Measurements from ENCODE around the gene MMP20. TPM values are rescaled to one million over a fixed set of nuclear protein-coding genes. Genes with fewer than 3 reads are reported as not detected.

MMP20 gene
- total and polyA plus RNA-seq, 2 experiments from 2014 or later = not detected

- TF ChIP-seq ZNF462 (CRISPR knock-in tag; IDR thresholded peaks at IDR 0.05) = no peak
- TF ChIP-seq EZH2phosphoT487 (IDR thresholded peaks at IDR 0.05; ENCODE audit: unreplicated experiment) = no peak
- TF ChIP-seq ZNF331 (CRISPR knock-in tag; IDR thresholded peaks at IDR 0.05; ENCODE audit: low read depth) = no peak
- no peak for TF ChIP-seq ZNF114 (CRISPR knock-in tag; IDR thresholded peaks at IDR 0.05)
- TF ChIP-seq EZH2 (IDR thresholded peaks at IDR 0.05; ENCODE audit: low read depth, unreplicated experiment) = no peak
- TF ChIP-seq STAT1 (IDR thresholded peaks at IDR 0.05; ENCODE audit: unreplicated experiment) = no peak
- TF ChIP-seq REST (IDR thresholded peaks at IDR 0.05; ENCODE audit: unreplicated experiment) = no peak
Observed at GRCh38 chr11:102653744-102654291, 28.7 kb upstream of the MMP20 start (continued).
